ENCODE data around the gene MAD1L1. TPM values are rescaled to one million over a fixed set of nuclear protein-coding genes. Genes with fewer than 3 reads are reported as not detected.

Gene MAD1L1
- total RNA-seq, 1 donor from 2014 or later: 54.0 TPM

DNA sequence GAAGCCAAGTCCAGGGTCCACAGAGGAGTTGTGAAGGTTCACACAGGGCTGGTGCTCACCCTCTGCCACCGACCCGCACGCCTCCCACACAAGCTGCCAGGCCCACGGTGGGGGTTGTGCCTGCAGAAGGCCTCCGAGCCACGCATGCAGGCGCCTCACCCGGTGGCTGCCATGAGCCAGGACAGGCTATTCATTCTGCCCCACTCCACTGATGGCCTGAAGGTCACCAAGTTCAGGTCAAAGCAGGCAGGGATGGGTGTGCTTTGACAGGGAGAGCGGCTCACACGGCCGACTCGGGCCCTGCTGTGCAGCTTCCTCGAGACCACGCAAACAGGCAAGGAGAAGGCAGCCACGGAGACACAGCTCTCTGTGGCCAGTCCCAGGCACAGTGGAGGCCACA, 143.9 kb downstream of the MAD1L1 start:
- H3K9me3 Mint-ChIP-seq: no peaks in the 10 kb centered on the region
- H3K27ac Mint-ChIP-seq: no peak overlapping the region

DNA sequence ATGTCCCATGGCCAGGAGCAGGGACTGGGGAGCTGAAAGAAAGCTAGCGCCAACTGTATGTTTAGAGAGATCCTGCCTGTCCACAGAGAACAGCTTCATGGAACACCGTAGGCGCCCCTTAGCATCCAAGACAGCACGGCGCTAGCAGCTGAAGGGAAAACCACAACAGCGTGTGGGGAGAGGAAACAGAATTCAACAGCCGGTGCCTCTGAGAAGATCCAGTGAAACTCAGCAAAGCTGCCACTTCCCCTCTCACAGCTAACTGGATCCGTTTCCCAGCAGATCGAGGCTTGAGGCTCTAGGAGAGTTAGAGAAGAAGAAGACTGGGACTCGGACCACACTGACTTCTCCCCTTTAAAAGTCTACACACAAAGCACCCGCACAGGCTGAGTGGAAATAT, 145.0 kb downstream of the MAD1L1 start:
- peaks cover 17% of the 10 kb centered on the region for H3K4me1 Mint-ChIP-seq
- H3K36me3 Mint-ChIP-seq (ENCODE audit: low read depth): peaks cover 1% of the 10 kb centered on the region
- H3K4me3 Mint-ChIP-seq: no peak overlapping the region
- no peak for DNase-seq
- intact Hi-C loops (cut with micrococcal nuclease): no loop called here
- no peaks in the 10 kb centered on the region for H3K27me3 Mint-ChIP-seq
- no peaks in the 10 kb centered on the region for H3K9me3 Mint-ChIP-seq
- H3K27ac Mint-ChIP-seq: no peak overlapping the region

More for the DNA sequence above, 143.9 kb downstream of the MAD1L1 start:
- H3K4me3 Mint-ChIP-seq: no peak overlapping the region
- no peaks in the 10 kb centered on the region for H3K27me3 Mint-ChIP-seq
- intact Hi-C loops (cut with micrococcal nuclease): no loop called here
- H3K4me1 Mint-ChIP-seq: peaks cover 17% of the 10 kb centered on the region
- DNase-seq: no peak
- H3K36me3 Mint-ChIP-seq (ENCODE audit: low read depth): peaks cover 3% of the 10 kb centered on the region

GRCh38 chr7:2086229-2086628, 146.5 kb downstream of the MAD1L1 start:
- DNase-seq: no peak
- H3K4me3 Mint-ChIP-seq: no peak overlapping the region
- intact Hi-C loops (cut with micrococcal nuclease): no loop called here
- no peaks in the 10 kb centered on the region for H3K9me3 Mint-ChIP-seq
- H3K36me3 Mint-ChIP-seq (ENCODE audit: low read depth): peaks cover 1% of the 10 kb centered on the region
- peaks cover 14% of the 10 kb centered on the region for H3K4me1 Mint-ChIP-seq
- H3K27me3 Mint-ChIP-seq: no peaks in the 10 kb centered on the region
- H3K27ac Mint-ChIP-seq: no peak overlapping the region

DNA sequence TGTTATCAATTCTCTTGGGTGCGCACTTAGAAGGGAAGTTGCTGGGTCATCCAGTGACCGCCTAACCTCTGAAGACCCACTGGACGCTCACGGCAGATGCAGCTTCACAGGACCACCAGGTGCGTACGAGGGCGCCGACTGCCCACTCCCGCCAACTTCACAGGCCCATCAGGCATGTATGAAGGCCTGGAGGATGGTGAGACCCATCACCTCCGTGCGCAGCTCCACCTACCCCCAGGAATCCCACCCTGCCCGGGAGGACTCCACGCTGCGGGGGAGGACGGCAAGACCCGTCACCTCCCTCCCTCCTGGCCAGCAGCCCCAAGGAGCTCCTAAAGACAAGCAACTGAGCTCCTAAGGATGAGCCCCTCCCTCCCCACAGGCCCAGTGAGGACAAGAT, 146.9 kb downstream of the MAD1L1 start:
- no peaks in the 10 kb centered on the region for H3K27me3 Mint-ChIP-seq
- intact Hi-C loops (cut with micrococcal nuclease): no loop called here
- no peak for DNase-seq
- H3K36me3 Mint-ChIP-seq (ENCODE audit: low read depth): peaks cover 1% of the 10 kb centered on the region
- H3K4me3 Mint-ChIP-seq: no peak overlapping the region
- no peak overlapping the region for H3K27ac Mint-ChIP-seq
- peaks cover 14% of the 10 kb centered on the region for H3K4me1 Mint-ChIP-seq
- H3K9me3 Mint-ChIP-seq: no peaks in the 10 kb centered on the region

- Mint-ChIP-seq H3K4me1 (peaks cover 14% of the 10 kb centered on the region), H3K9me3 (no peaks in the 10 kb centered on the region), H3K27me3 (no peaks in the 10 kb centered on the region), H3K36me3 (ENCODE audit: low read depth) (peaks cover 1% of the 10 kb centered on the region), H3K27ac (no peak overlapping the region), H3K4me3 (no peak overlapping the region)
- intact Hi-C loops (cut with micrococcal nuclease): no loop called here
- DNase-seq: no peak
These were observed 147.8 kb downstream of the MAD1L1 start for GRCh38 chr7:2084781-2085505.

- Mint-ChIP-seq H3K27me3 (no peaks in the 10 kb centered on the region), H3K27ac (no peak overlapping the region), H3K36me3 (ENCODE audit: low read depth) (peaks cover 1% of the 10 kb centered on the region), H3K4me3 (no peak overlapping the region), H3K4me1 (peaks cover 15% of the 10 kb centered on the region), H3K9me3 (no peaks in the 10 kb centered on the region)
- intact Hi-C loops (cut with micrococcal nuclease): no loop called here
- DNase-seq: peak; percentile 63
These were observed 148.4 kb downstream of the MAD1L1 start for GRCh38 chr7:2084331-2084730.

DNA sequence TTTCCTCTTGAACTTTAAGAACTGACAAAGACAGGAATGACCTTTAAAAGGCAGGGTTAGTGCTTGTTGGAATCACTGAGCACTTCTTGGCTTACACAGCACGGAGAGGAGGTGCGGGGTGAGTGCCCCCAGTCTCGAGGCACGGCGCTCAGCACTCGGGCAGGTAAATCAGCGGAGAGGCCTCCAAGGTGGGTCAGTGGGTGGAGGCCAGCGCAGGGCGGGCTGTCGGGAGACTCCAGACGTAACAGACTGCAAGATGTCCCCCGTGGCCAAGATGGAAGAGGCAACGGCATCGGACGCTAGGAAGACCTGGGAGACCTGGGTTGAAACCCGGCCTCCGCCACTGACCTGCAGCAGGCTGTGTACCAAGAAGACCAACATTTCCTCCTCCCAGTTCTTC, 149.4 kb downstream of the MAD1L1 start:
- Mint-ChIP-seq H3K36me3 (ENCODE audit: low read depth) (peaks cover 1% of the 10 kb centered on the region), H3K4me1 (peaks cover 15% of the 10 kb centered on the region), H3K9me3 (no peaks in the 10 kb centered on the region), H3K27me3 (no peaks in the 10 kb centered on the region), H3K27ac (no peak overlapping the region), H3K4me3 (no peak overlapping the region)
- no peak for DNase-seq
- intact Hi-C loops (cut with micrococcal nuclease): no loop called here

- Mint-ChIP-seq H3K36me3 (ENCODE audit: low read depth) (peaks cover 1% of the 10 kb centered on the region), H3K4me3 (no peak overlapping the region), H3K9me3 (no peaks in the 10 kb centered on the region), H3K27me3 (no peaks in the 10 kb centered on the region), H3K4me1 (peaks cover 12% of the 10 kb centered on the region), H3K27ac (no peak overlapping the region)
- DNase-seq: no peak
- intact Hi-C loops (cut with micrococcal nuclease): no loop called here
These were observed 150.4 kb downstream of the MAD1L1 start for GRCh38 chr7:2082139-2082998.

DNA sequence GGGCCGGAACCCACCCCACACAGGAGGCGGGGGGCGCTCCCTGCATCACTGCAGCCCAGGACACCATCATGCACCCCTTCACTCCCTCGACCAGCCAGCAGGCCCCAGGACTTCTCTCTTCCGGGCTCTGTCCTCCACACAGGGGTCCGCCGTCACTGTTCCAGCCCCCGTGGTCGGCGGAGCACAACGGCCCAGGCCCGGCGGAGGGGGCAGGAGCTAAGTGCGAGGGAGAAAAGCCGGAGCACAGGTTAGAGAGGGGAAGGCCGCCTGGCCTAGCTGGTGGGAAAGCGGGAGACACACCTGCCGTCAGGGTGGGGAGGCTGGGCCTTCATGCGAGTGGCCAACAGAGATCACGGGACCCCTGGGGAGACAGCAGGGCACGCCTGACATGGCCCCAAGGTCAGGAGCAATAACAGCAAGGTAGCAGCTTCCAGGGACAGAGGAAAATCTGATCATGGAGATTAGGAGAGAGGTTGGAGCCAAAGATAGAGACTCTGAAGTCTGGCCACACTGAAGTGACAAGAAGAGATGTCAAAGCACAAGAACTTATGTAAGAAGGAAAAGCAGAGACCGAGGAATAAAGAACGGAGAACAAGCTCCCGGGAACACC, 151.1 kb downstream of the MAD1L1 start:
- H3K27ac Mint-ChIP-seq: no peak overlapping the region
- no peak overlapping the region for H3K4me3 Mint-ChIP-seq
- intact Hi-C loops (cut with micrococcal nuclease): no loop called here
- H3K27me3 Mint-ChIP-seq: no peaks in the 10 kb centered on the region
- no peak for DNase-seq
- no peaks in the 10 kb centered on the region for H3K9me3 Mint-ChIP-seq
- H3K36me3 Mint-ChIP-seq (ENCODE audit: low read depth): peaks cover 1% of the 10 kb centered on the region
- peaks cover 12% of the 10 kb centered on the region for H3K4me1 Mint-ChIP-seq

DNA sequence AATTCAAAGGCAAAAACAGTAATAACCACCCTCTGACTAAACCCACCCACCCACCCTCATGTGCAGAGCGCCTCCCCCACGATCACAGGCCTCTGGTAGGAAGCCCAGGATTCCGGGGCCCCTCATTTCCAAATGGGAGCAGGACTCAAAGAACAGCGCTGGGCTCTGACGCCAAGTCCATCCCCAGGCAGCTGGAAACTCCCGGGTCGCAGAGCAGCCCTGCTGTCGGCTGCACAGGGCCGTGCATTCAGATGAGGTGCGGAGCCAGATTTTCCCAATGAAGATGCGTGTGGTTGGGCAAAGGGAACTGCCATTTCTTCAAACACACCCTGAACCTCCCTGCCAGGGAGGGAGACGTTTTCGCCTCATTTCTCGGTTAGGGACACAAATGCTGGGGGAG, 152.3 kb downstream of the MAD1L1 start:
- H3K27ac Mint-ChIP-seq: no peak overlapping the region
- no peaks in the 10 kb centered on the region for H3K27me3 Mint-ChIP-seq
- intact Hi-C loops (cut with micrococcal nuclease): no loop called here
- H3K4me1 Mint-ChIP-seq: peaks cover 10% of the 10 kb centered on the region
- no peak overlapping the region for H3K4me3 Mint-ChIP-seq
- peaks cover 1% of the 10 kb centered on the region for H3K36me3 Mint-ChIP-seq (ENCODE audit: low read depth)
- H3K9me3 Mint-ChIP-seq: no peaks in the 10 kb centered on the region
- DNase-seq: no peak

GRCh38 chr7:2080060-2080387, 152.7 kb downstream of the MAD1L1 start:
- intact Hi-C loops (cut with micrococcal nuclease): no loop called here
- H3K36me3 Mint-ChIP-seq (ENCODE audit: low read depth): peaks cover 1% of the 10 kb centered on the region
- no peak for DNase-seq
- peaks cover 8% of the 10 kb centered on the region for H3K4me1 Mint-ChIP-seq
- H3K4me3 Mint-ChIP-seq: no peak overlapping the region
- no peaks in the 10 kb centered on the region for H3K9me3 Mint-ChIP-seq
- H3K27me3 Mint-ChIP-seq: no peaks in the 10 kb centered on the region
- no peak overlapping the region for H3K27ac Mint-ChIP-seq

DNA sequence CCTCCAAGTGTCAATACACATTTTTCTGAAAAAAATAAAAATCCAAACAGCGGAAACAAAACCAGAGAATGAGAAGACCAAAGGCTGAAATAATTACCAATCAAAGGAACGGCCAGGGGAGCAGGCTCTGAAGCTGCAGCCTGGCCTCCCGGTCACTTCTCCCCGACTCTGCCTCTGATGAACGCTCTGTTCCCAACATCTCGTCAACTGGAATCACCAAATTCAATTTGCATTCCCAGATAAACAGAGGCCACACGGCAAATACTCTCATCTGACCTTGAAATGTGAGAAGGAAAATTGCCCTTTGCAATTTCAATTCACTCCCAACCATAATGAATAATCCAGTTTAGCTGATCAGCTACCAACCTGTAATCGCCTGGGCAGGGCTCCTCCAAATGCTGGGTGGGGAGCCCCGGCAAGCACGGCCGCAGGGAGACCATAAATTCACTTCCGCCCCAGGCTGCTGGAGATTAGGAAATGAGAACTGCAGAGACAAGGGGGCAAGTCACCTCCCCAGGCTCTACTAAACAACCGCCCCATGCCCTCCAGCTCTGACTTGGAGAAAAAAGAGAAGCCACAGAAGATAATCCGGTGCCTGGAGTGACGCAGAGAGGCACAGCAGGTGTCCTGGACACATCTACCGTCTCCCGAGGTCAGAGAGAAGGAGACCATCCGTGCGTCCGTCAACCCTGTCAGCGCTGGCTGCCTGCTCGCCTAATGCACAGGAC, 153.2 kb downstream of the MAD1L1 start:
- Mint-ChIP-seq H3K27me3 (no peaks in the 10 kb centered on the region), H3K4me1 (peaks cover 4% of the 10 kb centered on the region), H3K27ac (no peak overlapping the region), H3K9me3 (no peaks in the 10 kb centered on the region), H3K4me3 (no peak overlapping the region), H3K36me3 (ENCODE audit: low read depth) (peaks cover 1% of the 10 kb centered on the region)
- no peak for DNase-seq
- intact Hi-C loops (cut with micrococcal nuclease): no loop called here

DNA sequence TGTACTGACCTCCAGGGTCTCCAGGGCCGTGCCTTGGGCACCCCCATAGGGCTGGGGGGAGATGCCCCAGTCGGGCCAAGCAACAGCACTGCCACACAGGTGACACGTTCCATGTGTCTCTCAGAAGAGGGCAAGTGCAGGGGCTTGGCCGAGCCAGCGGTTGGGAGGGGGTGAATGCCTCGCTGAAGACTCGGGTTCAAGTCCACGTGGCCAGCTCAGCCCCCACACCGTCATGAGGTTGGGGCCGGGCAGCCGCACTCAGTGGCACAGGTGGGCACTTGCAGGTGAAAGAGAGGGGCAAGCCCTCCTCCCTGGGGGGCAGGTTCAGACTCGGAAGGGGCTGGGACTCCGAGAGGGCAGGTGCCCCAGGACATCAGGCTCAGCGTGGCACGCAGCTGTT, 153.8 kb downstream of the MAD1L1 start:
- no peak for DNase-seq
- Mint-ChIP-seq H3K27ac (no peak overlapping the region), H3K4me1 (peaks cover 2% of the 10 kb centered on the region), H3K4me3 (no peak overlapping the region), H3K9me3 (no peaks in the 10 kb centered on the region), H3K36me3 (ENCODE audit: low read depth) (no peaks in the 10 kb centered on the region), H3K27me3 (no peaks in the 10 kb centered on the region)
- intact Hi-C loops (cut with micrococcal nuclease): no loop called here

- peaks cover 4% of the 10 kb centered on the region for H3K4me1 Mint-ChIP-seq
- no peak overlapping the region for H3K4me3 Mint-ChIP-seq
- no peaks in the 10 kb centered on the region for H3K9me3 Mint-ChIP-seq
- H3K36me3 Mint-ChIP-seq (ENCODE audit: low read depth): no peaks in the 10 kb centered on the region
- no peak overlapping the region for H3K27ac Mint-ChIP-seq
- intact Hi-C loops (cut with micrococcal nuclease): no loop called here
- DNase-seq: no peak
- H3K27me3 Mint-ChIP-seq: no peaks in the 10 kb centered on the region
These were observed 156.1 kb downstream of the MAD1L1 start for GRCh38 chr7:2076649-2077064.
